Effector memory CD8-positive, alpha-beta T cell (primary cell): ENCODE results near the gene SMCO2.

Source experiments
- ATAC-seq: fragments of 150-1000 bp; cut with Tn5 transposase; replicated peaks from 2 replicates; pipeline ENCODE4 v1.10.0; 2021; ENCODE audit warnings: mild to moderate bottlenecking, moderate library complexity
- DNase-seq, 3 experiments: peaks; one replicate each; pipeline ENCODE4 v3.0.0; 2021
- H3K27ac Mint-ChIP-seq, 2 donors: one replicate each; pipeline ENCODE4 v1.8.0; 2022; ENCODE audit warnings: mild to moderate bottlenecking in 2 of 2, mixed read lengths in 2 of 2, moderate library complexity in 2 of 2
- H3K27me3 Mint-ChIP-seq, 2 donors: one replicate each; pipeline ENCODE4 v1.8.0; 2022; ENCODE audit warnings: mixed read lengths in 2 of 2
- H3K36me3 Mint-ChIP-seq: one replicate; pipeline ENCODE4 v1.8.0; 2022; ENCODE audit warnings: mild to moderate bottlenecking, moderate library complexity, mixed read lengths; ENCODE audit not compliant: insufficient read depth
- H3K4me1 Mint-ChIP-seq, 2 donors: one replicate each; pipeline ENCODE4 v1.8.0; 2022; ENCODE audit warnings: low read depth in 2 of 2, mixed read lengths in 2 of 2
- H3K4me3 Mint-ChIP-seq, 2 donors: one replicate each; pipeline ENCODE4 v1.8.0; 2022; ENCODE audit warnings: mild to moderate bottlenecking in 2 of 2, mixed read lengths in 2 of 2, moderate library complexity in 2 of 2
- H3K9me3 Mint-ChIP-seq, 2 donors: one replicate each; pipeline ENCODE4 v1.8.0; 2022; ENCODE audit warnings: mixed read lengths in 2 of 2

Gene SMCO2

GRCh38 chr12:27493260-27493940 lies 46.9 kb downstream of the SMCO2 start:
- Mint-ChIP-seq H3K4me1 (no peaks in the 10 kb centered on the region), H3K27ac (no peak overlapping the region), H3K27me3 (peaks cover 41 to 60% of the 10 kb centered on the region in 2 donors), H3K9me3 (no peaks in the 10 kb centered on the region), H3K36me3 (no peaks in the 10 kb centered on the region), H3K4me3 (no peak overlapping the region)
- no peak for ATAC-seq
- DNase-seq, result no peak

GRCh38 chr12:27497446-27497845 lies 50.9 kb downstream of the SMCO2 start:
- DNase-seq (no peak), ATAC-seq (no peak)
- Mint-ChIP-seq H3K27ac (no peak overlapping the region), H3K4me1 (peaks cover 0 to 2% of the 10 kb centered on the region in 2 donors), H3K4me3 (no peak overlapping the region), H3K9me3 (no peaks in the 10 kb centered on the region), H3K27me3 (peaks cover 50 to 63% of the 10 kb centered on the region in 2 donors), H3K36me3 (no peaks in the 10 kb centered on the region)

DNA sequence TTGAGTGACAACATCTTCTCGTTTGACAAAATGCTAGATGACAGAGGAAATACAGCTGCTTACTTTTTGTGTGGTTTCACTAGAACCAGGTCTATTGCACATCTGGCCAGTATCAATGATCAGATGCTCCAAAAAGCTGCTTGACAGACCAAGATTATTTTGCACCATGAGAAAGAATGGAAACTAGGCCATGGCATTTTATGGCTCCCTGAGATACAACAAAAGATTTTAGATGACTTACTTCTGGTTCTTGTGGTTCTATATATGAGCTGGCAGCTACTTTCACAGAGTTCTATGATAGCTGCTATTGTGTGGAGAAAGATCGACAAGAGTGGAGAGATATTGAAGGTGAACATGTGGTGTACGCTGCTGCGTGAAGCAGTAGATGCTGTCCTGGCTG lies 51.6 kb downstream of the SMCO2 start:
- DNase-seq (no peak), ATAC-seq (no peak)
- no peaks in the 10 kb centered on the region for H3K36me3 Mint-ChIP-seq
- H3K27me3 Mint-ChIP-seq, result peaks cover 51 to 59% of the 10 kb centered on the region in 2 donors
- no peaks in the 10 kb centered on the region for H3K9me3 Mint-ChIP-seq
- peaks cover 0 to 2% of the 10 kb centered on the region in 2 donors for H3K4me1 Mint-ChIP-seq
- no peak overlapping the region for H3K4me3 Mint-ChIP-seq
- no peak overlapping the region for H3K27ac Mint-ChIP-seq

GRCh38 chr12:27498761-27499160 lies 52.2 kb downstream of the SMCO2 start:
- no peaks in the 10 kb centered on the region for H3K9me3 Mint-ChIP-seq
- H3K27ac Mint-ChIP-seq, result no peak overlapping the region
- H3K27me3 Mint-ChIP-seq, result peaks cover 53 to 65% of the 10 kb centered on the region in 2 donors
- no peak overlapping the region for H3K4me3 Mint-ChIP-seq
- DNase-seq, result no peak
- H3K4me1 Mint-ChIP-seq, result peaks cover 0 to 2% of the 10 kb centered on the region in 2 donors
- H3K36me3 Mint-ChIP-seq, result peaks cover 3% of the 10 kb centered on the region
- no peak for ATAC-seq

- DNase-seq (no peak), ATAC-seq (no peak)
- Mint-ChIP-seq H3K9me3 (no peaks in the 10 kb centered on the region), H3K36me3 (peaks cover 3% of the 10 kb centered on the region), H3K27me3 (peaks cover 60 to 70% of the 10 kb centered on the region in 2 donors), H3K4me3 (no peak overlapping the region), H3K4me1 (peaks cover 0 to 2% of the 10 kb centered on the region in 2 donors), H3K27ac (no peak overlapping the region)
These were observed 52.8 kb downstream of the SMCO2 start for GRCh38 chr12:27499377-27499776.

GRCh38 chr12:27500546-27500945 lies 54.0 kb downstream of the SMCO2 start:
- peaks cover 61 to 62% of the 10 kb centered on the region in 2 donors for H3K27me3 Mint-ChIP-seq
- H3K4me1 Mint-ChIP-seq, result peaks cover 0 to 2% of the 10 kb centered on the region in 2 donors
- no peak for ATAC-seq
- H3K27ac Mint-ChIP-seq, result no peak overlapping the region
- H3K4me3 Mint-ChIP-seq, result no peak overlapping the region
- peaks cover 3% of the 10 kb centered on the region for H3K36me3 Mint-ChIP-seq
- no peak for DNase-seq
- H3K9me3 Mint-ChIP-seq, result no peaks in the 10 kb centered on the region

GRCh38 chr12:27502021-27502435 lies 55.5 kb downstream of the SMCO2 start:
- peaks cover 60 to 69% of the 10 kb centered on the region in 2 donors for H3K27me3 Mint-ChIP-seq
- no peak for DNase-seq
- H3K9me3 Mint-ChIP-seq, result no peaks in the 10 kb centered on the region
- H3K27ac Mint-ChIP-seq, result no peak overlapping the region
- H3K4me3 Mint-ChIP-seq, result no peak overlapping the region
- peaks cover 0 to 2% of the 10 kb centered on the region in 2 donors for H3K4me1 Mint-ChIP-seq
- no peak for ATAC-seq
- H3K36me3 Mint-ChIP-seq, result peaks cover 3% of the 10 kb centered on the region

DNA sequence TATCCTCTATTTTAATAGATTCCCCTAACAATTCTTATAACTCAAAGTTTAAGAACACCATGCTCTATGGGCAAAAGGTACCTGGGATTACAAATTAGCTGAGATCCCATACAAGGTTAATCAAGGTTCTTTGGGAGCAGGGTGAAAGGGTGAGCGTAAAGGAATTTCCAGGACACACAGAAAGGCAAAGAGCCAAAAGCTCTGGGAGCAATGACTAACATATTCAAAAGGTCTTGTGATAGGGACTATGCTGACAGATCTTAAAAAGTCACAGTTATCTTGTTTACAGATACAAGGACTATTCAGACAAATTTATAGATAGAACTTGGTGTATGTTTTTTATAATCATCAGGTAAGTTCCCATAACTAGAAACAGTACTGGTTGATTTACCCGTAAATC lies 58.0 kb downstream of the SMCO2 start:
- H3K9me3 Mint-ChIP-seq, result no peaks in the 10 kb centered on the region
- no peak overlapping the region for H3K27ac Mint-ChIP-seq
- DNase-seq (no peak), ATAC-seq (no peak)
- peaks cover 3% of the 10 kb centered on the region for H3K36me3 Mint-ChIP-seq
- H3K4me1 Mint-ChIP-seq, result no peaks in the 10 kb centered on the region
- H3K4me3 Mint-ChIP-seq, result no peak overlapping the region
- peaks cover 37 to 57% of the 10 kb centered on the region in 2 donors for H3K27me3 Mint-ChIP-seq

GRCh38 chr12:27505109-27505508 lies 58.6 kb downstream of the SMCO2 start:
- H3K4me3 Mint-ChIP-seq, result no peak overlapping the region
- ATAC-seq (no peak), DNase-seq (no peak)
- H3K27ac Mint-ChIP-seq, result no peak overlapping the region
- no peaks in the 10 kb centered on the region for H3K4me1 Mint-ChIP-seq
- peaks cover 3% of the 10 kb centered on the region for H3K36me3 Mint-ChIP-seq
- H3K9me3 Mint-ChIP-seq, result no peaks in the 10 kb centered on the region
- H3K27me3 Mint-ChIP-seq, result peaks cover 35 to 55% of the 10 kb centered on the region in 2 donors

DNA sequence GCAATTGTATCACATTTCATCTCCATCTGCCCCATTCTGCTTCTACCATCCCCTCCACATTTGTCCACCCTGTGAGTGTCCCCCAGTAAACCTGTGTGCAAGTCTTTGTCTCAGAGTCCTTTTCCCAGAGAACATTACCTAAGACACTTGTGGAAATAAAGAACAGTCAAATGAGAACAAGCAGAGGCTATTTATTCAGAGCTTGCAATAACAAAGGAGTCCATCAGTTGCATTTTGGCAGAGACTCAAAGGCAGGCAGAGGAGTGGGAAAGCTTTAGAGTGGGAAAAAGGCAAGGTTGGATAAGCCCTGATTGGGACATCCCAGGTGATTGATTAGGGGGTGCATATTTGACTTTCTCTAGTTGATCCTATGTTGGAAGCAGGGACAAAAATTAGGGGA lies 59.2 kb downstream of the SMCO2 start:
- no peak for DNase-seq
- Mint-ChIP-seq H3K36me3 (peaks cover 3% of the 10 kb centered on the region), H3K9me3 (no peaks in the 10 kb centered on the region), H3K27me3 (peaks cover 40 to 57% of the 10 kb centered on the region in 2 donors), H3K4me3 (no peak overlapping the region), H3K27ac (no peak overlapping the region), H3K4me1 (no peaks in the 10 kb centered on the region)
- ATAC-seq, result no peak

DNA sequence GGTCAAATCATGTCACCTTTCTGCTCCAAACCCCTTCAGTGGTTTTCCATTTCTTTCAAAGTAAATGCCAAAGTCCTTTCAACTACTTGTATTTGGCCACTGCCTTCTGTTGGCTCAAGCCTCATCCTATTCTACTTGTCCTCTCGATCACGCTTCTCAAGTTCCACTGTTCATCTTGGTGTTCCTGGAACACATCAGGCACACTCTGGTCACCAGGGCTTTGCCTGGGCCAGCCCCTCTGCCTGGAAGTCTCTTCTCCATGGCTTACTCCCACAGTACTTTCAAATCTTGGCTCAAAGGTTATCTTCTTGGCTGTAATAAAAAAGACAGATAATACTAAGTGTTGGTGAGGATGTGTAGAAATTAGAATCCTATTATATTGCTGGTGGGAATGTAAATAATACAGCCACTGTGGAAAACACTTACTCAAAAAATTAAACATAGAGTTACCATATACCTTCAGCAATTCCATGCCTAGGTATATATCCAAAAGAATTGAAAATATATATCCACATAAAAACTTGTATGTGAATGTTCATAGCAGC lies 60.2 kb downstream of the SMCO2 start:
- H3K27me3 Mint-ChIP-seq, result peaks cover 46 to 64% of the 10 kb centered on the region in 2 donors
- no peak overlapping the region for H3K4me3 Mint-ChIP-seq
- H3K36me3 Mint-ChIP-seq, result peaks cover 3% of the 10 kb centered on the region
- H3K27ac Mint-ChIP-seq, result no peak overlapping the region
- no peak for DNase-seq
- no peak for ATAC-seq
- H3K9me3 Mint-ChIP-seq, result no peaks in the 10 kb centered on the region
- no peaks in the 10 kb centered on the region for H3K4me1 Mint-ChIP-seq

DNA sequence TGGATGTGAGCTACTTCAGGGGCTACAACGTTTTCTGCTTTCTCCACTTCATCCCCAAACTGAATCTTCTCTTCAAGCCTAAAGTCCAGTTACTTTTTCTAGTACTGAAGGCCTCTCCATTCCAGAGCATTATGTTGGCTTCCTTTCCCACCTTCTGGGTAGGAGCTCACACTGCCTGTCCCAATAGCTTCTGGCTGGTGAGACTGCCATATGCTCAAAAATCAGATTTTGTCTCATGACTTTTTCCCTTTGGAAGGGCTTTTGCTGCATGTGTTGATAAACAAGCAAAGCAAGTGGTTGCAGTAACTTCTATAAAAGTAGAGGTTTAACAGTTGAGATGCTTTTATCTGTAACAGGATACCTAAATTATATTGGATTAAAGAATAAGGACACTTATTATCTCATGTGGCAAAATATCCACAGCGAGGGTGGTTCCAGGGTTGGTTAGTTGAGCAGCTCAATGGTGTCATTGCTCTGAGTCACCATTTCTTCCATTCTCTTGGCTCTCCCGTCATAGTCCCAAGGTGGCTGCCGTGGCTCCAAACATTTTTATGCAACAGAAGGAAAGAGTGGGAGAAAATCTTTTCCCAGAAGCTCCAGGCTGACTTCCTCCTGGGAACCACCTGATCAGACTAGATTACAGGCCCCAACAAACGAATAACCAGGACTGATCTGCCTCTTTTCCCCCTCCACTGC lies 62.3 kb downstream of the SMCO2 start:
- Mint-ChIP-seq H3K27ac (no peak overlapping the region), H3K36me3 (no peaks in the 10 kb centered on the region), H3K4me3 (no peak overlapping the region), H3K9me3 (no peaks in the 10 kb centered on the region), H3K27me3 (peaks cover 29 to 47% of the 10 kb centered on the region in 2 donors), H3K4me1 (no peaks in the 10 kb centered on the region)
- no peak for DNase-seq
- ATAC-seq, result no peak

- Mint-ChIP-seq H3K27ac (no peak overlapping the region), H3K4me3 (no peak overlapping the region), H3K4me1 (no peaks in the 10 kb centered on the region), H3K36me3 (no peaks in the 10 kb centered on the region), H3K27me3 (peaks cover 23 to 35% of the 10 kb centered on the region in 2 donors), H3K9me3 (no peaks in the 10 kb centered on the region)
- ATAC-seq (no peak), DNase-seq (no peak)
These were observed 64.6 kb downstream of the SMCO2 start for GRCh38 chr12:27511031-27511722.
